Stimulated activated CD4-positive, alpha-beta T cell treated with anti-CD3 and anti-CD28 coated beads, Interleukin-2, amount 100 ng/mL, for 24 hours (primary cell): ENCODE data around the gene ACYP2.
A peak's percentile ranks its signal among the peaks of the same experiment; 100 is the strongest.

Experiments
- DNase-seq, 2 donors: peaks; one replicate each; pipeline ENCODE4 v3.0.0-alpha.2; 2020

ACYP2 gene

GRCh38 chr2:54330162-54330925 lies 214.9 kb downstream of the ACYP2 start:
- DNase-seq: peak; percentile 87 to 90

- no peak for DNase-seq
Observed at GRCh38 chr2:54330926-54331835, 215.8 kb downstream of the ACYP2 start.

- no peak for DNase-seq
Observed at GRCh38 chr2:54332386-54332785, 217.0 kb downstream of the ACYP2 start.

GRCh38 chr2:54336136-54336976 lies 220.9 kb downstream of the ACYP2 start:
- no peak for DNase-seq

- DNase-seq: no peak
Observed at GRCh38 chr2:54336977-54337255, 221.5 kb downstream of the ACYP2 start.

- no peak for DNase-seq
Observed at GRCh38 chr2:54341656-54342055, 226.2 kb downstream of the ACYP2 start.

- DNase-seq: no peak
Observed at GRCh38 chr2:54342603-54343002, 227.2 kb downstream of the ACYP2 start.

- no peak for DNase-seq
Observed at GRCh38 chr2:54347622-54348021, 232.2 kb downstream of the ACYP2 start.

GRCh38 chr2:54348646-54349045 lies 233.2 kb downstream of the ACYP2 start:
- no peak for DNase-seq

- no peak for DNase-seq
Observed at GRCh38 chr2:54350426-54350825, 235.0 kb downstream of the ACYP2 start.

- no peak for DNase-seq
Observed at GRCh38 chr2:54353216-54353615, 237.8 kb downstream of the ACYP2 start.
